ENCODE measurements around the gene PYROXD2. TPM values are rescaled to one million over a fixed set of nuclear protein-coding genes. Genes with fewer than 3 reads are reported as not detected.

The PYROXD2 gene
- total RNA-seq, 1 donor from 2014 or later, result 5.0 TPM

GRCh38 chr10:98420786-98421185 is 5.8 kb upstream of the PYROXD2 start:
- Mint-ChIP-seq H3K4me1 (peaks cover 4% of the 10 kb centered on the region), H3K9me3 (no peaks in the 10 kb centered on the region), H3K27me3 (ENCODE audit: low read depth) (no peaks in the 10 kb centered on the region), H3K4me3 (no peak overlapping the region), H3K27ac (ENCODE audit: unreplicated experiment) (no peak overlapping the region), H3K36me3 (ENCODE audit: low read depth) (no peaks in the 10 kb centered on the region)
- no peak for DNase-seq (ENCODE audit: low read depth, low spot score)
- TF ChIP-seq CTCF (conservative IDR thresholded peaks at IDR 0.05), result no peak

GRCh38 chr10:98419469-98420261 is 4.7 kb upstream of the PYROXD2 start:
- H3K4me3 Mint-ChIP-seq, result no peak overlapping the region
- H3K4me1 Mint-ChIP-seq, result peaks cover 15% of the 10 kb centered on the region
- no peak for TF ChIP-seq CTCF (conservative IDR thresholded peaks at IDR 0.05)
- DNase-seq (ENCODE audit: low read depth, low spot score), result no peak
- no peaks in the 10 kb centered on the region for H3K36me3 Mint-ChIP-seq (ENCODE audit: low read depth)
- no peaks in the 10 kb centered on the region for H3K9me3 Mint-ChIP-seq
- no peaks in the 10 kb centered on the region for H3K27me3 Mint-ChIP-seq (ENCODE audit: low read depth)
- H3K27ac Mint-ChIP-seq (ENCODE audit: unreplicated experiment), result no peak overlapping the region

GRCh38 chr10:98418665-98419468 is 3.9 kb upstream of the PYROXD2 start:
- H3K4me3 Mint-ChIP-seq, result no peak overlapping the region

GRCh38 chr10:98417973-98418664 is 3.1 kb upstream of the PYROXD2 start:
- Mint-ChIP-seq H3K9me3 (no peaks in the 10 kb centered on the region), H3K36me3 (ENCODE audit: low read depth) (no peaks in the 10 kb centered on the region), H3K4me3 (no peak overlapping the region), H3K4me1 (peaks cover 22% of the 10 kb centered on the region), H3K27ac (ENCODE audit: unreplicated experiment) (no peak overlapping the region), H3K27me3 (ENCODE audit: low read depth) (no peaks in the 10 kb centered on the region)
- DNase-seq (ENCODE audit: low read depth, low spot score), result no peak
- TF ChIP-seq CTCF (conservative IDR thresholded peaks at IDR 0.05), result no peak

More at GRCh38 chr10:98418665-98419468, 3.9 kb upstream of the PYROXD2 start:
- H3K27me3 Mint-ChIP-seq (ENCODE audit: low read depth), result no peaks in the 10 kb centered on the region
- no peaks in the 10 kb centered on the region for H3K36me3 Mint-ChIP-seq (ENCODE audit: low read depth)
- H3K27ac Mint-ChIP-seq (ENCODE audit: unreplicated experiment), result no peak overlapping the region
- no peak for DNase-seq (ENCODE audit: low read depth, low spot score)
- H3K9me3 Mint-ChIP-seq, result no peaks in the 10 kb centered on the region
- no peak for TF ChIP-seq CTCF (conservative IDR thresholded peaks at IDR 0.05)
- H3K4me1 Mint-ChIP-seq, result peaks cover 22% of the 10 kb centered on the region

- peaks cover 22% of the 10 kb centered on the region for H3K4me1 Mint-ChIP-seq
- H3K36me3 Mint-ChIP-seq (ENCODE audit: low read depth), result no peaks in the 10 kb centered on the region
- H3K27ac Mint-ChIP-seq (ENCODE audit: unreplicated experiment), result no peak overlapping the region
- no peak for TF ChIP-seq CTCF (conservative IDR thresholded peaks at IDR 0.05)
- no peaks in the 10 kb centered on the region for H3K27me3 Mint-ChIP-seq (ENCODE audit: low read depth)
- H3K4me3 Mint-ChIP-seq, result no peak overlapping the region
- DNase-seq (ENCODE audit: low read depth, low spot score), result no peak
- H3K9me3 Mint-ChIP-seq, result no peaks in the 10 kb centered on the region
Observed at GRCh38 chr10:98417481-98417959, 2.5 kb upstream of the PYROXD2 start.

Measured in neural crest cell (in vitro differentiated cells).